Pancreas (tissue), 10 donors: ENCODE measurements around the gene TXNL4A. TPM values are rescaled to one million over a fixed set of nuclear protein-coding genes. Genes with fewer than 3 reads are reported as not detected.
A peak's percentile ranks its signal among the peaks of the same experiment; 100 is the strongest.

Source experiments
- ATAC-seq, 4 donors: fragments of 200-7000 bp; cut with Tn5 transposase; one replicate each; pipeline versions ENCODE4 v1.8.0 to v1.9.1; 2020; ENCODE audit warnings: mild to moderate bottlenecking in 4 of 4, moderate library complexity in 4 of 4
- DNase-seq, 6 donors: peaks; one replicate each; pipeline ENCODE4 v3.0.0-alpha.2; 2020
- FAIRE-seq: peaks from 2 replicates; lab custom pipeline; 2012; peaks lifted over from hg19 to GRCh38; lab: Jason Lieb, UNC
- H3K27ac ChIP-seq, 4 donors: fragments of 200-600 bp; sonication (generic); 1 replicate in 3 of 4; 2 replicates in 1 of 4; pipeline versions ENCODE4 v1.5.0 to v1.8.0; 2020
- H3K27me3 ChIP-seq, 4 donors: fragments of 200-600 bp; one replicate each; pipeline ENCODE4 v1.8.0; 2021
- H3K36me3 ChIP-seq, 3 donors: fragments of 200-600 bp; sonication (generic) in 1 of 3; one replicate each; pipeline versions ENCODE4 v1.5.0 to v1.8.0; 2020 to 2021
- H3K4me1 ChIP-seq, 3 donors: fragments of 200-600 bp; one replicate each; pipeline ENCODE4 v1.8.0; 2021
- H3K4me3 ChIP-seq, 4 donors: fragments of 200-600 bp; sonication (generic) in 2 of 4; one replicate each; pipeline versions ENCODE4 v1.5.0 to v1.8.0; 2020 to 2021
- H3K9me3 ChIP-seq, 4 donors: fragments of 200-600 bp; one replicate each; pipeline ENCODE4 v1.8.0; 2021
- CTCF ChIP-seq, 4 donors: fragments of 200-600 bp; sonication (generic) in 3 of 4; IDR thresholded peaks; one replicate each; pipeline versions ENCODE4 v1.5.0 to v1.8.0; 2021; ENCODE audit warnings: antibody characterized with exemption in 4 of 4
- WGBS, 2 donors: extraction: QIAGEN DNeasy Blood & Tissue Kit; methylation state at CpG; one replicate each; pipeline ENCODE4 v1.1.7; 2013; 5-methylcytosine and 5-hydroxymethylcytosine counted together
- intact Hi-C, 3 donors: fragments of 100-400 bp; cut with DNase I; formaldehyde crosslinking; loops; one replicate each; pipeline versions ENCODE4 v1.11.1 to v1.14.2; 2022
- polyA plus RNA-seq, 2 donors: library from polyadenylated mRNA; stranded (reverse); fragments of 200-250 nt; gene quantifications; one replicate each; pipeline ENCODE4 v1.2.3, GENCODE V29; 2013
- total RNA-seq, 6 donors: library from RNA; stranded (reverse); fragmentation: NEBNext Ultra II Directional in 4 of 6; extraction: Animal tissue kit (Norgen Biotek cat#: 25700) in 4 of 6; gene quantifications; one replicate each; pipeline versions ENCODE4 v1.2.1 to v1.2.4, GENCODE V29; 2021 to 2023
- donor health status: healthy with polysubstance abuse.
- donor health status: DM: no; HTN: no; CAD: no; lungs with moderate emphysema.
- donor health status: DM: no; HTN: no; CAD: no.
- donor health status: control.
- donor health status: control.
- donor health status: Bipolar disorder and iron deficiency.
- donor health status: DM: yes; HTN: yes; CAD: no.
- donor health status: DM: no; HTN: no; CAD: no.
- donor health status: DM: no; HTN: no; CAD: no.
- donor health status: DM: yes; HTN: yes; CAD: no.

Gene TXNL4A
- total and polyA plus RNA-seq, 8 donors: 40.5 to 64.6 (median 49.0) TPM

GRCh38 chr18:79982736-79983135 is 5.6 kb downstream of the TXNL4A start:
- H3K27me3 ChIP-seq: no peaks in the 10 kb centered on the region
- no peaks in the 10 kb centered on the region for H3K36me3 ChIP-seq
- no peak overlapping the region for H3K27ac ChIP-seq
- FAIRE-seq (no peak), DNase-seq (peak in 1 of 6 donors; percentile 21), ATAC-seq (peak in 3 of 4 donors; percentile 38 to 61 (median 48))
- H3K9me3 ChIP-seq: no peaks in the 10 kb centered on the region
- TF ChIP-seq CTCF (IDR thresholded peaks at IDR 0.05): no peak
- no peak overlapping the region for H3K4me3 ChIP-seq
- peaks cover 0 to 23% (median 11%) of the 10 kb centered on the region in 3 donors for H3K4me1 ChIP-seq
- 86 to 90% methylated on average over 6 of the region's 6 CpGs for WGBS, 2 donors
- intact Hi-C loops: no loop called here

- ATAC-seq (no peak), DNase-seq (no peak), FAIRE-seq (no peak)
- no peaks in the 10 kb centered on the region for H3K36me3 ChIP-seq
- H3K4me1 ChIP-seq: peaks cover 0 to 8% (median 0%) of the 10 kb centered on the region in 3 donors
- intact Hi-C loops: no loop called here
- 89% methylated on average over 13 of the region's 13 CpGs for WGBS, 2 donors
- H3K9me3 ChIP-seq: no peaks in the 10 kb centered on the region
- H3K27ac ChIP-seq: no peak overlapping the region
- H3K27me3 ChIP-seq: no peaks in the 10 kb centered on the region
- TF ChIP-seq CTCF (IDR thresholded peaks at IDR 0.05): no peak
- H3K4me3 ChIP-seq: no peak overlapping the region
Measured at GRCh38 chr18:79980585-79980984, 7.8 kb downstream of the TXNL4A start.

- DNase-seq: no peak
- no peak for FAIRE-seq
- H3K27me3 ChIP-seq: no peaks in the 10 kb centered on the region
- H3K4me1 ChIP-seq: peaks cover 0 to 8% (median 0%) of the 10 kb centered on the region in 3 donors
- H3K9me3 ChIP-seq: no peaks in the 10 kb centered on the region
- intact Hi-C loops: no loop called here
- no peaks in the 10 kb centered on the region for H3K36me3 ChIP-seq
- no peak for TF ChIP-seq CTCF (IDR thresholded peaks at IDR 0.05)
- WGBS, 2 donors: 92 to 95% methylated on average over 5 of the region's 5 CpGs
- no peak overlapping the region for H3K27ac ChIP-seq
- no peak for ATAC-seq
- no peak overlapping the region for H3K4me3 ChIP-seq
Measured at GRCh38 chr18:79979843-79980242, 8.5 kb downstream of the TXNL4A start.

GRCh38 chr18:79975985-79976680 is 12.2 kb downstream of the TXNL4A start:
- Histone ChIP-seq H3K36me3 (peaks cover 0 to 14% (median 0%) of the 10 kb centered on the region in 3 donors), H3K27me3 (no peaks in the 10 kb centered on the region), H3K27ac (no peak overlapping the region), H3K4me1 (no peaks in the 10 kb centered on the region), H3K9me3 (no peaks in the 10 kb centered on the region), H3K4me3 (no peak overlapping the region)
- 60 to 65% methylated on average over 14 of the region's 14 CpGs for WGBS, 2 donors
- TF ChIP-seq CTCF (IDR thresholded peaks at IDR 0.05): no peak
- intact Hi-C loops: no loop called here
- DNase-seq (peak in 1 of 6 donors; percentile 57), ATAC-seq (peak in 2 of 4 donors; percentile 56 to 66), FAIRE-seq (no peak)

GRCh38 chr18:79975043-79975442 is 13.3 kb downstream of the TXNL4A start:
- Histone ChIP-seq H3K4me1 (no peaks in the 10 kb centered on the region), H3K27ac (no peak overlapping the region), H3K4me3 (no peak overlapping the region), H3K27me3 (no peaks in the 10 kb centered on the region), H3K9me3 (no peaks in the 10 kb centered on the region), H3K36me3 (peaks cover 0 to 14% (median 7%) of the 10 kb centered on the region in 3 donors)
- no peak for FAIRE-seq
- no peak for TF ChIP-seq CTCF (IDR thresholded peaks at IDR 0.05)
- intact Hi-C loops: no loop called here
- 62 to 70% methylated on average over 4 of the region's 4 CpGs for WGBS, 2 donors
- DNase-seq: no peak
- no peak for ATAC-seq
